Measurements from ENCODE around the gene GGA1. TPM values are rescaled to one million over a fixed set of nuclear protein-coding genes. Genes with fewer than 3 reads are reported as not detected.
A peak's percentile ranks its signal among the peaks of the same experiment; 100 is the strongest.

The GGA1 gene
- total and polyA plus RNA-seq, 9 of the 15 experiments (the other 6 are each of a cell fraction or from before 2014, with no cell fraction given), result 1.5 to 69.5 (median 31.6) TPM

DNA sequence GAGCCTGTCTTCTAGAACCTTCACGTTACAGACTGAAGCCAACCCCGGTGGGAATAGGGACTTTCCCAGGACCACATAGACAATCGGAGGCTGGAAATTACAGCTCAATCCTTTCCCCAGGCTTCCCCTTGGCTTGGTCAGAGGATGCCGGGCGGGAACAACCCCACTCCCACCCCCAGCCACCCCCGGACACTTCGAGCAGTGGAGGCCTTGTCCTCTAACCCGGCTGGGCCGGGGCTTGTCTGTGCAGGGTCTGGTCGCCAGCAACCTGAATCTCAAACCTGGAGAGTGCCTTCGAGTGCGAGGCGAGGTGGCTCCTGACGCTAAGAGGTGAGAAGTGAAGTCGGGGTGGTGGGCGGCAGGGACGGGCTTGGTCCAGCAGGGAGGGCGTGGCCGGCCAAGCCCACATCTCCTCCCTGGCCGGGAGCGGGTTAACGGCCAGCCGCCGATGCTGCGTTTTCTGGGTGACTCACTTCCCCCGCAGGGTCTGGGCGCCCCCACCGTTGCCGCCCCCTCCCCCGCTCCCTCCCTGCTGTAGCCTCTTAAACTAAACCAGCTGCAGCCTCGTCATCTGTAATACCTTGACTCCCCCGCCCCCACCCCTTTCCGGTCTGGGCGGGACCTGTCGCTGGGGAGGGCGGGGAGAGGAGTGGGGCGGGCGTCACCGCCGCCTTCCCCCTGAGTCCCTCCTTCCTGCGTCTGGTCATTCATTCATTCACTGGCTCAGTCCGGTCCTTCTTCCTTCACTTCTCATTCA lies 68.3 kb downstream of the GGA1 start (continued):
- TF ChIP-seq TCF7 (IDR thresholded peaks at IDR 0.05; ENCODE audit: borderline replicate concordance) (0 out of 2 replicates have a peak, but pooled peaks have one; percentile 43), DACH1 (IDR thresholded peaks at IDR 0.05; ENCODE audit: partially characterized antibody) (peak; percentile 79), ADNP (tag; IDR thresholded peaks at IDR 0.05) (no peak), ELK3 (CRISPR knock-in tag; IDR thresholded peaks at IDR 0.05) (no peak), KAT8 (IDR thresholded peaks at IDR 0.05; ENCODE audit: low read depth) (no peak), KLF10 (CRISPR knock-in tag; IDR thresholded peaks at IDR 0.05) (no peak), E2F1 (CRISPR knock-in tag; IDR thresholded peaks at IDR 0.05) (no peak), ZNF263 (CRISPR knock-in tag; IDR thresholded peaks at IDR 0.05; ENCODE audit: borderline replicate concordance) (no peak), SRF (CRISPR knock-in tag; IDR thresholded peaks at IDR 0.05) (no peak; a peak in 1 of 4 replicates), CAMTA2 (CRISPR knock-in tag; conservative IDR thresholded peaks at IDR 0.05) (no peak), ATF6 (CRISPR knock-in tag; IDR thresholded peaks at IDR 0.05) (no peak), ZNF586 (CRISPR knock-in tag; conservative IDR thresholded peaks at IDR 0.05) (no peak)
- TF ChIP-seq, protein P1, sequence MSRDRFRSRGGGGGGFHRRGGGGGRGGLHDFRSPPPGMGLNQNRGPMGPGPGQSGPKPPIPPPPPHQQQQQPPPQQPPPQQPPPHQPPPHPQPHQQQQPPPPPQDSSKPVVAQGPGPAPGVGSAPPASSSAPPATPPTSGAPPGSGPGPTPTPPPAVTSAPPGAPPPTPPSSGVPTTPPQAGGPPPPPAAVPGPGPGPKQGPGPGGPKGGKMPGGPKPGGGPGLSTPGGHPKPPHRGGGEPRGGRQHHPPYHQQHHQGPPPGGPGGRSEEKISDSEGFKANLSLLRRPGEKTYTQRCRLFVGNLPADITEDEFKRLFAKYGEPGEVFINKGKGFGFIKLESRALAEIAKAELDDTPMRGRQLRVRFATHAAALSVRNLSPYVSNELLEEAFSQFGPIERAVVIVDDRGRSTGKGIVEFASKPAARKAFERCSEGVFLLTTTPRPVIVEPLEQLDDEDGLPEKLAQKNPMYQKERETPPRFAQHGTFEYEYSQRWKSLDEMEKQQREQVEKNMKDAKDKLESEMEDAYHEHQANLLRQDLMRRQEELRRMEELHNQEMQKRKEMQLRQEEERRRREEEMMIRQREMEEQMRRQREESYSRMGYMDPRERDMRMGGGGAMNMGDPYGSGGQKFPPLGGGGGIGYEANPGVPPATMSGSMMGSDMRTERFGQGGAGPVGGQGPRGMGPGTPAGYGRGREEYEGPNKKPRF (IDR thresholded peaks at IDR 0.05; ENCODE audit: low read depth, low read length), result no peak
- TF ChIP-seq, protein P2, sequence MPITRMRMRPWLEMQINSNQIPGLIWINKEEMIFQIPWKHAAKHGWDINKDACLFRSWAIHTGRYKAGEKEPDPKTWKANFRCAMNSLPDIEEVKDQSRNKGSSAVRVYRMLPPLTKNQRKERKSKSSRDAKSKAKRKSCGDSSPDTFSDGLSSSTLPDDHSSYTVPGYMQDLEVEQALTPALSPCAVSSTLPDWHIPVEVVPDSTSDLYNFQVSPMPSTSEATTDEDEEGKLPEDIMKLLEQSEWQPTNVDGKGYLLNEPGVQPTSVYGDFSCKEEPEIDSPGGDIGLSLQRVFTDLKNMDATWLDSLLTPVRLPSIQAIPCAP (CRISPR knock-in tag; IDR thresholded peaks at IDR 0.05; ENCODE audit: borderline replicate concordance), result no peak
- TF ChIP-seq, protein P3, sequence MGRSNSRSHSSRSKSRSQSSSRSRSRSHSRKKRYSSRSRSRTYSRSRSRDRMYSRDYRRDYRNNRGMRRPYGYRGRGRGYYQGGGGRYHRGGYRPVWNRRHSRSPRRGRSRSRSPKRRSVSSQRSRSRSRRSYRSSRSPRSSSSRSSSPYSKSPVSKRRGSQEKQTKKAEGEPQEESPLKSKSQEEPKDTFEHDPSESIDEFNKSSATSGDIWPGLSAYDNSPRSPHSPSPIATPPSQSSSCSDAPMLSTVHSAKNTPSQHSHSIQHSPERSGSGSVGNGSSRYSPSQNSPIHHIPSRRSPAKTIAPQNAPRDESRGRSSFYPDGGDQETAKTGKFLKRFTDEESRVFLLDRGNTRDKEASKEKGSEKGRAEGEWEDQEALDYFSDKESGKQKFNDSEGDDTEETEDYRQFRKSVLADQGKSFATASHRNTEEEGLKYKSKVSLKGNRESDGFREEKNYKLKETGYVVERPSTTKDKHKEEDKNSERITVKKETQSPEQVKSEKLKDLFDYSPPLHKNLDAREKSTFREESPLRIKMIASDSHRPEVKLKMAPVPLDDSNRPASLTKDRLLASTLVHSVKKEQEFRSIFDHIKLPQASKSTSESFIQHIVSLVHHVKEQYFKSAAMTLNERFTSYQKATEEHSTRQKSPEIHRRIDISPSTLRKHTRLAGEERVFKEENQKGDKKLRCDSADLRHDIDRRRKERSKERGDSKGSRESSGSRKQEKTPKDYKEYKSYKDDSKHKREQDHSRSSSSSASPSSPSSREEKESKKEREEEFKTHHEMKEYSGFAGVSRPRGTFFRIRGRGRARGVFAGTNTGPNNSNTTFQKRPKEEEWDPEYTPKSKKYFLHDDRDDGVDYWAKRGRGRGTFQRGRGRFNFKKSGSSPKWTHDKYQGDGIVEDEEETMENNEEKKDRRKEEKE (IDR thresholded peaks at IDR 0.05; ENCODE audit: borderline replicate concordance in 1 of 2, control insufficient read depth in 1 of 2, low read depth in 2 of 2, low read length in 1 of 2), result no peak

Measured in K562 (cell line).